Peyer's patch (tissue), 4 donors: ENCODE measurements around the gene TMEM126A. TPM values are rescaled to one million over a fixed set of nuclear protein-coding genes. Genes with fewer than 3 reads are reported as not detected.

ENCODE experiments used
- DNase-seq, 3 donors: peaks; one replicate each; pipeline ENCODE4 v3.0.0-alpha.2; 2017 to 2019
- H3K27ac ChIP-seq, 4 donors: fragments of 200-600 bp; sonication (generic); one replicate each; pipeline ENCODE4 v1.5.1; 2016 to 2019
- H3K27me3 ChIP-seq, 2 donors: fragments of 200-600 bp; sonication (generic); one replicate each; pipeline ENCODE4 v1.5.1; 2019
- H3K36me3 ChIP-seq, 3 donors: fragments of 200-600 bp; sonication (generic); one replicate each; pipeline ENCODE4 v1.5.1; 2016 to 2019
- H3K4me1 ChIP-seq, 4 donors: fragments of 200-600 bp; sonication (generic); one replicate each; pipeline ENCODE4 v1.5.1; 2016 to 2019
- H3K4me3 ChIP-seq, 4 donors: fragments of 200-600 bp; sonication (generic); 1 replicate in 3 of 4; 2 replicates in 1 of 4; pipeline ENCODE4 v1.5.1; 2016 to 2019; ENCODE audit warnings: mild to moderate bottlenecking in 1 of 4
- H3K9me3 ChIP-seq, 4 donors: fragments of 200-600 bp; sonication (generic); one replicate each; pipeline ENCODE4 v1.5.1; 2016 to 2019; ENCODE audit warnings: mild to moderate bottlenecking in 1 of 4
- CTCF ChIP-seq, 6 experiments: fragments of 450-650 bp in 4 of 6; fragments of 200-600 bp in 2 of 6; sonication (generic) in 1 of 6; IDR thresholded peaks; one replicate each; pipeline ENCODE4 v1.5.1; 2017 to 2019; ENCODE audit warnings: antibody characterized with exemption in 6 of 6, mild to moderate bottlenecking in 3 of 6, moderate library complexity in 1 of 6
- POLR2A ChIP-seq, 2 donors: fragments of 450-650 bp; IDR thresholded peaks; one replicate each; pipeline ENCODE4 v1.5.1; 2017; ENCODE audit warnings: antibody characterized with exemption in 2 of 2, mild to moderate bottlenecking in 2 of 2, moderate library complexity in 2 of 2
- total RNA-seq, 4 donors: library from RNA; depleted of rRNA; stranded (reverse); fragments of >200 nt; gene quantifications; one replicate each; pipeline ENCODE4 v1.1.0, GENCODE V29; 2016

TMEM126A gene
- total RNA-seq, 4 donors from 2014 or later: 10.3 to 21.7 (median 13.8) TPM; not detected in 1

- DNase-seq: no peak
- H3K36me3 ChIP-seq: peaks cover 0 to 10% (median 0%) of the 10 kb centered on the region in 3 donors
- H3K9me3 ChIP-seq: no peaks in the 10 kb centered on the region
- H3K27me3 ChIP-seq: no peaks in the 10 kb centered on the region
- no peak for TF ChIP-seq CTCF (IDR thresholded peaks at IDR 0.05)
- no peak for TF ChIP-seq POLR2A (IDR thresholded peaks at IDR 0.05)
- peaks cover 0 to 20% (median 0%) of the 10 kb centered on the region in 4 donors for H3K4me1 ChIP-seq
- peak overlapping the region; percentile 78 to 91 (median 89) for H3K27ac ChIP-seq
- peak overlapping the region; percentile 58 to 82 (median 64) for H3K4me3 ChIP-seq
Measured at GRCh38 chr11:85628771-85629341, 18.9 kb upstream of the TMEM126A start.

- Histone ChIP-seq H3K4me1 (peaks cover 0 to 6% (median 0%) of the 10 kb centered on the region in 4 donors), H3K27me3 (no peaks in the 10 kb centered on the region), H3K9me3 (no peaks in the 10 kb centered on the region), H3K4me3 (no peak overlapping the region), H3K36me3 (peaks cover 0 to 47% (median 0%) of the 10 kb centered on the region in 3 donors), H3K27ac (no peak overlapping the region)
- TF ChIP-seq CTCF (IDR thresholded peaks at IDR 0.05): no peak
- TF ChIP-seq POLR2A (IDR thresholded peaks at IDR 0.05): no peak
- DNase-seq: no peak
Measured at GRCh38 chr11:85634747-85635146, 13.0 kb upstream of the TMEM126A start.

GRCh38 chr11:85643191-85643614, 4.6 kb upstream of the TMEM126A start:
- Histone ChIP-seq H3K36me3 (no peaks in the 10 kb centered on the region), H3K4me1 (peaks cover 0 to 13% (median 0%) of the 10 kb centered on the region in 4 donors), H3K27me3 (no peaks in the 10 kb centered on the region), H3K27ac (no peak overlapping the region), H3K9me3 (no peaks in the 10 kb centered on the region), H3K4me3 (no peak overlapping the region)
- no peak for TF ChIP-seq POLR2A (IDR thresholded peaks at IDR 0.05)
- TF ChIP-seq CTCF (IDR thresholded peaks at IDR 0.05): no peak
- no peak for DNase-seq

- H3K4me3 ChIP-seq: peak overlapping the region; percentile 62 to 79 (median 68)
- H3K27ac ChIP-seq: peak overlapping the region; percentile 76 to 88 (median 80)
- TF ChIP-seq POLR2A (IDR thresholded peaks at IDR 0.05) (no peak), CTCF (IDR thresholded peaks at IDR 0.05) (no peak)
- DNase-seq: peak in 1 of 3 donors; percentile 61
- peaks cover 0 to 28% (median 2%) of the 10 kb centered on the region in 4 donors for H3K4me1 ChIP-seq
- no peaks in the 10 kb centered on the region for H3K27me3 ChIP-seq
- peaks cover 0 to 5% (median 0%) of the 10 kb centered on the region in 3 donors for H3K36me3 ChIP-seq
- H3K9me3 ChIP-seq: no peaks in the 10 kb centered on the region
Measured at GRCh38 chr11:85647078-85647477, 689 bp upstream of the TMEM126A start.

- TF ChIP-seq POLR2A (IDR thresholded peaks at IDR 0.05) (no peak), CTCF (IDR thresholded peaks at IDR 0.05) (no peak)
- H3K4me1 ChIP-seq: peaks cover 0 to 28% (median 2%) of the 10 kb centered on the region in 4 donors
- H3K36me3 ChIP-seq: peaks cover 0 to 17% (median 0%) of the 10 kb centered on the region in 3 donors
- no peaks in the 10 kb centered on the region for H3K9me3 ChIP-seq
- DNase-seq: no peak
- H3K4me3 ChIP-seq: no peak overlapping the region
- H3K27ac ChIP-seq: no peak overlapping the region
- no peaks in the 10 kb centered on the region for H3K27me3 ChIP-seq
Measured at GRCh38 chr11:85651118-85651517, 3.4 kb downstream of the TMEM126A start.
